Parietal lobe (tissue), 2 donors: ENCODE measurements around the gene CFAP206. TPM values are rescaled to one million over a fixed set of nuclear protein-coding genes. Genes with fewer than 3 reads are reported as not detected.

Source experiments
- small RNA-seq: library from RNA; depleted of rRNA; stranded (forward); fragments of <200 nt; gene quantifications from one replicate; pipeline ENCODE3, GENCODE V24; 2014; ENCODE audit warnings: low replicate concordance
- total RNA-seq: library from RNA; depleted of rRNA; stranded (reverse); fragments of >200 nt; gene quantifications from one replicate; pipeline ENCODE4 v1.2.3, GENCODE V29; 2014

The CFAP206 gene, protein sequence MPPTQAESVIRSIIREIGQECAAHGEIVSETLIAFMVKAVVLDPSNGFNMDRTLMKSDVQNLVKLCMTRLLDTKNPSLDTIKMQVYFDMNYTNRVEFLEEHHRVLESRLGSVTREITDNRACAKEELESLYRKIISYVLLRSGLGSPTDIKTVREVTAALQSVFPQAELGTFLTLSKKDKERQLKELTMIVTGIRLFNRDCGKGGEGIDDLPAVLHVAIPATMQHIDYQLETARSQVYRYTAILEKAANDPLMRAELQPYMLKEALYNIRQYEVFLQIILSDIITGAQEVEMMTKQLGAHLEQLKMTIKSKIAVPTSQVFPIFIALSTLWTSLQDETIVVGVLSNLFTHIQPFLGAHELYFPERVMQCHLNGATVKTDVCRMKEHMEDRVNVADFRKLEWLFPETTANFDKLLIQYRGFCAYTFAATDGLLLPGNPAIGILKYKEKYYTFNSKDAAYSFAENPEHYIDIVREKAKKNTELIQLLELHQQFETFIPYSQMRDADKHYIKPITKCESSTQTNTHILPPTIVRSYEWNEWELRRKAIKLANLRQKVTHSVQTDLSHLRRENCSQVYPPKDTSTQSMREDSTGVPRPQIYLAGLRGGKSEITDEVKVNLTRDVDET
- total RNA-seq, result 3.1 TPM

DNA sequence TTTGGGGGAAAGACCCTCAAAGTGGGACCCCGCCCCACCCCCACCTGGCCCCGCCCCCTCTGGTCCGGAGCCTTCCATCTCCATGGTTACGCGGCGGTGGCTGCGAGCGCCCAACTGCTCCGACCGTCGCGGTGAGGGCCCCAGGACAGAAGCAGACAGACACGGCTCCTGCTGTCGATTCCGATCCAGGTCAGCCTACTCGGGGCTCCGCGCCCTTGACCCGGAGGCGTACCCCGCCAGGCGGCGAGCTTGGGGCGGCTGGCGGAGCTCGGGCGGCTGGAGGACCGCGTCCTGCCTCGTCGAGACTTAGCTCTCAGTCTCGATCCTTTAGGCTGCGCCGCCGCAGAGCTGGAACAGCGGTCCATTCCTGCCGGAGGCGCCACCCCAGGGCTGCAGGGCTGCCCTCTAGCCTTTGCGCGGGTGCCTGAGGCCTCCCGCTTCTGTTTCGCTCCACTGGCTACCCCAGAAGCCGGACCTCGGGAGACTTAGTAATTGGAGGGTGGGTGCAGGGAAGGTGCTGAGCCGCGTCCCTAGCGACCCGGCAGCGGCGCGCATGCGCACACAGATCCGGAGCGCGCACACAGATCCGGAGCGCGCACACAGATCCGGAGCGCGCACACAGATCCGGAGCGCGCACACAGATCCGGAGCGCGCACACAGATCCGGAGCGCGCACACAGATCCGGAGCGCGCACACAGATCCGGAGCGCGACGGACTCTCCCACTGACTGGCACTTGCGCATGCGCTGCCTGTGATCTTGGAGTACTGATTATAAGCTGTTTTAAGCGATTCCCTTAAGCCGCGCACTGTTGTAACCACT, at the start of gene CFAP206:
TSS of gene CFAP206 (plus strand) at position 72 of the 820 bp plus-strand sequence. CDS start 1,868 bp downstream, outside the sequence.

DNA sequence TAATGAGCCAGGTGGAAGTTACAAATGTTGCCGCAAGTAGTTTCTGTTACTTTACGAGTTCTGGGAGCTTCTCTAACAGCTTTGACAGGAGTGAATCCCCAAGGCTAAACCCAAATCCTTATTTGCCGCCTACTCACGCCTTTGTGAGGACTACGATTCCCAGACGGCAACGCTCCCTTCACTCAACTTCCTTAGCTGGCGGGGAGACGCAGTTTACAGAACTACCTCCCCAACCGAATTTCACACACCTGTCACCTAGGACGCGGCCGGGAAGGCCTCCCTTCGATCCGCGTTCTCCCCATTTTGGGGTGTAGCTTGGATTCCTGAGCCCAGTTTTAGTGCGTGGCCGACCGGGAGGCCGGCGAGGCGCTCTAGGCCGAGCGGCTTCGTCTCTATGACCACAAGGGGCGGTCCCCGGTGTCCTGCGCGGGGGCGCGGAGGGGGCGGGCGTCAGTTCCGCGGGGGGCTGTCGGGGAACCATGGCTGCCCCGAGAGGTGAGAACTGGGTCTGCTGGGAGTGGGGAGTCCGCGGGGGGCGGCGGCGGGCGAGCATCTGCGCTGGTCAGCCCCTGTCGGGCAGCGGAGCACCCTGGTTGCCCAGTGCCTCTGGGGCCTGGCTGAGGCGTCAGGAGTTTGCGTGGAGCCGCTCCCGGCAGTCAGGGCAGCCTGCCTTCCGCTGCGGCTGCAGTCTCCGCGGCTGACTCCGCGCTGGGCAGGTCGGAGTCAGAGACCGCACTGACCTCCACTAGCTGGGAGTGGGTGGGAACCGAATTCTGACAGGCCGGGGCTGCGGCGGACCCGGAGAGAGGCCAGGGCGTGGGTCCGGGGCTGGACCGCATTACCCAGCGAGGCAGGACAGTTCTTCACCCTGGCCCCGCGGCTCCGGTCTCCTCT, 65.0 kb downstream of the CFAP206 start, which contains the start of gene SLC35A1:
TSS of gene SLC35A1 (plus strand) at position 450 of the 894 bp plus-strand sequence. CDS start at position 480, 30 bp downstream.

Small RNA genes within 50 kb of the gene (small RNA-seq; reads per million reads assigned to genes)
- not detected for gene AL049697.2
- not detected for gene RNU6-444P

Other genes starting within 250 kb of the CFAP206 start
- gene SMIM8, start 85.4 kb upstream of the CFAP206 start, total RNA-seq, result 54.1 TPM
- not detected for gene GJB7, start 78.7 kb upstream of the CFAP206 start, total RNA-seq
- gene C6orf163, start 63.2 kb upstream of the CFAP206 start, total RNA-seq, result 23.5 TPM
- 21.9 TPM for gene SLC35A1, start 65.0 kb downstream of the CFAP206 start, total RNA-seq
- 41.9 TPM for gene RARS2, start 182.0 kb downstream of the CFAP206 start, total RNA-seq
- gene ORC3, start 182.2 kb downstream of the CFAP206 start, total RNA-seq, result 52.6 TPM